Cardiac fibroblast (primary cell): Measurements from ENCODE around the gene ZNF280B.
"Not testable (repeated sequence)": the region's sequence is repeated elsewhere in the genome, so short reads cannot be mapped to it uniquely, and the experiment has no call there.

Experiments used
- DNase-seq, 2 donors: peaks; one replicate each; pipeline versions ENCODE4 v3.0.0 to v3.0.0-alpha.2; 2010; ENCODE audit warnings: low read depth in 2 of 2
- H3K4me3 ChIP-seq, 2 donors: replicated peaks in 1 of 2; 1 replicate in 1 of 2; 2 replicates in 1 of 2; pipeline ENCODE4 v1.5.1; 2011; ENCODE audit warnings: low read depth in 2 of 2, low read length in 2 of 2, mild to moderate bottlenecking in 2 of 2, moderate library complexity in 1 of 2
- CTCF ChIP-seq: IDR thresholded peaks from one replicate; pipeline ENCODE4 v1.5.1; 2011; ENCODE audit warnings: low read depth, mild to moderate bottlenecking, low read length, inconsistent platforms

Gene ZNF280B

GRCh38 chr22:22478470-22478869, 30.1 kb downstream of the ZNF280B start:
- peak in 1 of 2 donors; percentile 8 for DNase-seq
- H3K4me3 ChIP-seq = no peak overlapping the region
- TF ChIP-seq CTCF = no peak

GRCh38 chr22:22474733-22475132, 33.8 kb downstream of the ZNF280B start:
- no peak overlapping the region for H3K4me3 ChIP-seq
- TF ChIP-seq CTCF = no peak
- DNase-seq = no peak

- DNase-seq, H3K4me3 ChIP-seq: not testable (repeated sequence)
Measured at GRCh38 chr22:22471104-22471503, 37.4 kb downstream of the ZNF280B start.

GRCh38 chr22:22469527-22469926, 39.0 kb downstream of the ZNF280B start:
- TF ChIP-seq CTCF = no peak
- no peak overlapping the region for H3K4me3 ChIP-seq
- no peak for DNase-seq

- not testable (repeated sequence) for H3K4me3 ChIP-seq, DNase-seq
Measured at GRCh38 chr22:22468794-22469469, 39.6 kb downstream of the ZNF280B start.

- H3K4me3 ChIP-seq = no peak overlapping the region
- no peak for TF ChIP-seq CTCF
- DNase-seq = no peak
Measured at GRCh38 chr22:22467112-22467511, 41.4 kb downstream of the ZNF280B start.

GRCh38 chr22:22465782-22466181, 42.8 kb downstream of the ZNF280B start:
- DNase-seq = peak in 1 of 2 donors; percentile 22
- H3K4me3 ChIP-seq = no peak overlapping the region
- no peak for TF ChIP-seq CTCF

- H3K4me3 ChIP-seq = no peak overlapping the region
- DNase-seq = no peak
- no peak for TF ChIP-seq CTCF
Measured at GRCh38 chr22:22465094-22465602, 43.4 kb downstream of the ZNF280B start.
